Smooth muscle cell (in vitro differentiated cells): ENCODE results near the gene HMCN2. TPM values are rescaled to one million over a fixed set of nuclear protein-coding genes. Genes with fewer than 3 reads are reported as not detected.
"Not testable (repeated sequence)": the region's sequence is repeated elsewhere in the genome, so short reads cannot be mapped to it uniquely, and the experiment has no call there.

ENCODE experiments used
- DNase-seq: peaks from one replicate; lab custom pipeline; 2025; ENCODE audit not compliant: unreplicated experiment; lab: John Stamatoyannopoulos, UW
- H2AFZ ChIP-seq: fragments of 200-600 bp; sonication (generic); 2 replicates; pipeline ENCODE4 v1.6.0; 2016; ENCODE audit warnings: antibody characterized with exemption, low read depth, mild to moderate bottlenecking
- H3F3A ChIP-seq: fragments of 200-600 bp; sonication (generic); 2 replicates; pipeline ENCODE4 v1.6.0; 2017; ENCODE audit warnings: antibody characterized with exemption, low read depth
- H3K27ac ChIP-seq: fragments of 200-600 bp; sonication (generic); 2 replicates; pipeline ENCODE4 v1.5.1; 2016; ENCODE audit warnings: low read depth, mild to moderate bottlenecking
- H3K27me3 ChIP-seq: fragments of 200-600 bp; sonication (generic); 2 replicates; pipeline ENCODE4 v1.6.1; 2016; ENCODE audit warnings: low read depth, mild to moderate bottlenecking
- H3K36me3 ChIP-seq: fragments of 200-600 bp; sonication (generic); 2 replicates; pipeline ENCODE4 v1.5.1; 2016; ENCODE audit warnings: low read depth
- H3K4me1 ChIP-seq: fragments of 200-600 bp; sonication (generic); 2 replicates; pipeline ENCODE4 v1.5.1; 2016; ENCODE audit warnings: low read depth
- H3K4me2 ChIP-seq: fragments of 200-600 bp; sonication (generic); 2 replicates; pipeline ENCODE4 v1.6.0; 2016; ENCODE audit warnings: mild to moderate bottlenecking
- H3K4me3 ChIP-seq: fragments of 200-600 bp; sonication (generic); 2 replicates; pipeline ENCODE4 v1.5.1; 2016; ENCODE audit warnings: mild to moderate bottlenecking
- H3K79me2 ChIP-seq: fragments of 200-600 bp; sonication (generic); 2 replicates; pipeline ENCODE4 v1.6.0; 2016; ENCODE audit warnings: low read depth, mild to moderate bottlenecking
- H3K9ac ChIP-seq: fragments of 200-600 bp; sonication (generic); 2 replicates; pipeline ENCODE4 v1.6.0; 2016; ENCODE audit warnings: low read depth
- H3K9me3 ChIP-seq: fragments of 200-600 bp; sonication (generic); replicated peaks from 2 replicates; pipeline ENCODE4 v1.5.1; 2016; ENCODE audit warnings: low read depth
- H4K20me1 ChIP-seq: fragments of 200-600 bp; sonication (generic); 2 replicates; pipeline ENCODE4 v1.6.0; 2016; ENCODE audit warnings: low read depth
- WGBS: methylation state at CpG from one replicate; pipeline ENCODE4 v1.1.7; 2016; ENCODE audit warnings: low lambda C conversion rate; 5-methylcytosine and 5-hydroxymethylcytosine counted together
- polyA plus RNA-seq: library from polyadenylated mRNA; unstranded; fragments of >200 nt; fragmentation: Nextera tagmentation; extraction: Ambion mirVana; gene quantifications from 2 replicates; pipeline ENCODE4 v1.2.1, GENCODE V29; 2016
- total RNA-seq: library from RNA; depleted of rRNA; stranded (reverse); fragments of >200 nt; gene quantifications from 2 replicates; pipeline ENCODE4 v1.2.3, GENCODE V29; 2014
- TF ChIP-seq, protein P1 (sequence below): fragments of 200-600 bp; sonication (generic); IDR thresholded peaks from 2 replicates; pipeline ENCODE4 v1.5.1; 2017; ENCODE audit warnings: borderline replicate concordance, mild to moderate bottlenecking, antibody characterized with exemption; ENCODE audit not compliant: insufficient read depth, poor library complexity, severe bottlenecking

The HMCN2 gene
- total and polyA plus RNA-seq, 2 experiments from 2014 or later: under 0.01 TPM; not detected in 1

DNA sequence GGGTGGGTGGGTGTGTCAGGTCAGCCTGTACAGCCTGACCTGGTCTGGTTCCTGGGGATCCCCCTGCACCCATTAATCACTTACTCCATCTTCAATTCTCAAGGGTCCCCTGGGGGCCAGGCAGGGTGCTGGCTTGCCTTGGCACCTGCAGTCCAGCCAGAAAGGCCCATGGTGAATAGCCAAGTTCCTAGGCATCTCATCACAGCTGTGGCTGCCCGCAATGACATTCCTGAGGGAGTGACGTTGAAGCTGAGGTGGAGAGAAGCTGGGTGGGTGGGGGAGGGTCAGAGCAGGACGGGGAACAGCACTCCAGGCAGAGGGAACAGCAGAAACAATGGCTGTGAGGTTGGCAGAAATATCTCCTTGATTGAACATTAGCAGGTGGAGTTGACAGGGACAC, 10.6 kb downstream of the HMCN2 start:
- TF ChIP-seq, protein P1, sequence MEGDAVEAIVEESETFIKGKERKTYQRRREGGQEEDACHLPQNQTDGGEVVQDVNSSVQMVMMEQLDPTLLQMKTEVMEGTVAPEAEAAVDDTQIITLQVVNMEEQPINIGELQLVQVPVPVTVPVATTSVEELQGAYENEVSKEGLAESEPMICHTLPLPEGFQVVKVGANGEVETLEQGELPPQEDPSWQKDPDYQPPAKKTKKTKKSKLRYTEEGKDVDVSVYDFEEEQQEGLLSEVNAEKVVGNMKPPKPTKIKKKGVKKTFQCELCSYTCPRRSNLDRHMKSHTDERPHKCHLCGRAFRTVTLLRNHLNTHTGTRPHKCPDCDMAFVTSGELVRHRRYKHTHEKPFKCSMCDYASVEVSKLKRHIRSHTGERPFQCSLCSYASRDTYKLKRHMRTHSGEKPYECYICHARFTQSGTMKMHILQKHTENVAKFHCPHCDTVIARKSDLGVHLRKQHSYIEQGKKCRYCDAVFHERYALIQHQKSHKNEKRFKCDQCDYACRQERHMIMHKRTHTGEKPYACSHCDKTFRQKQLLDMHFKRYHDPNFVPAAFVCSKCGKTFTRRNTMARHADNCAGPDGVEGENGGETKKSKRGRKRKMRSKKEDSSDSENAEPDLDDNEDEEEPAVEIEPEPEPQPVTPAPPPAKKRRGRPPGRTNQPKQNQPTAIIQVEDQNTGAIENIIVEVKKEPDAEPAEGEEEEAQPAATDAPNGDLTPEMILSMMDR: no peak
- Histone ChIP-seq H3F3A (no peaks in the 10 kb centered on the region), H3K9me3 (no peaks in the 10 kb centered on the region), H3K27me3 (peaks cover 4% of the 10 kb centered on the region), H3K4me3 (no peak overlapping the region), H3K79me2 (no peaks in the 10 kb centered on the region), H3K36me3 (no peaks in the 10 kb centered on the region), H3K27ac (no peak overlapping the region), H4K20me1 (no peaks in the 10 kb centered on the region), H2AFZ (no peak overlapping the region), H3K4me2 (no peak overlapping the region), H3K4me1 (no peaks in the 10 kb centered on the region), H3K9ac (no peak overlapping the region)
- 51% methylated on average over 3 of the region's 3 CpGs for WGBS
- DNase-seq: no peak

- H3K27me3 ChIP-seq: peaks cover 4% of the 10 kb centered on the region
- no peak overlapping the region for H3K9ac ChIP-seq
- no peaks in the 10 kb centered on the region for H3K9me3 ChIP-seq
- no peak for DNase-seq
- no peak overlapping the region for H3K4me3 ChIP-seq
- no peaks in the 10 kb centered on the region for H3K79me2 ChIP-seq
- H3K4me1 ChIP-seq: no peaks in the 10 kb centered on the region
- no peaks in the 10 kb centered on the region for H3K36me3 ChIP-seq
- H3K27ac ChIP-seq: no peak overlapping the region
- no peaks in the 10 kb centered on the region for H3F3A ChIP-seq
- H3K4me2 ChIP-seq: no peak overlapping the region
- 94% methylated on average over 11 of the region's 11 CpGs for WGBS
- no peak overlapping the region for H2AFZ ChIP-seq
- TF ChIP-seq, protein P1: no peak
- H4K20me1 ChIP-seq: no peaks in the 10 kb centered on the region
Measured at GRCh38 chr9:130276955-130277354, 11.4 kb downstream of the HMCN2 start.

GRCh38 chr9:130277525-130277924, 12.0 kb downstream of the HMCN2 start:
- WGBS: 100% methylated on average over 1 of the region's 1 CpG
- H3K36me3 ChIP-seq, H3K79me2 ChIP-seq, H3K4me1 ChIP-seq, DNase-seq, H3K4me3 ChIP-seq, H3K4me2 ChIP-seq, H3K27me3 ChIP-seq, H4K20me1 ChIP-seq, H3F3A ChIP-seq, H3K9me3 ChIP-seq, H3K27ac ChIP-seq, H2AFZ ChIP-seq, H3K9ac ChIP-seq: not testable (repeated sequence)

DNA sequence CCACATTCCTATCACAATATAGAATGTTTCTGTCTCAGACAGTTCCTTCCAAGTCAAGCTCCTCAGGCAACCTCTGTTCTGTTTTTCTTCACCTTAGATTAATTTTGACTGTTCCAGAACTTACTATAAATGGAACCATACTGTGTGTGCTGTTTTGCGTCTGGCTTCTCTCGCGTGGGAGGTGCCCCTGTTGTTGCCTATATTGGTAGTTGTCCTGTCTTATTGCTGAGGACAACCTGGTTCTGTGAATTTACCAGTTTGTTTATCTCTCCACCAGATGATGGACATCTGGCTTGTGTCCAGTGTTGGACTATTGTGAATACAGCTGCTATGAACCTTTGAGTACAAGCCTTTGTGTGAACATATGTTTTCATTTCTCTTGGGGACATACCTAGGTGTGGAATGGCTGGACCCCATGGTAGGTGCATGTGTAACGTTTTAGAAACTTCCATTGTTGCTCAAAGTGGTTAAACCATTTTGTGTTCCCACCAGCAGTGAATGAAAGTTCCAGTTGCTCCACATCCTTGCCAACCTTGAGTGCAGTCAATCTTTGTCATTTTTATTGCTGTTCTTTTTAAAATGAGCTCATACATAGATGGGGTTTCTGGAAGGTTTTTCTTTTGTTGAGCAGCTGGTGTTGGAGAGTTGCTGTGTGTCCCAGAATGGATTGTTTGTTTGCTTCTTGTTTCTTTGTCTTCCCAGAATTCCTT, 18.1 kb downstream of the HMCN2 start:
- Histone ChIP-seq H3K27me3 (peaks cover 42% of the 10 kb centered on the region), H3K4me2 (no peak overlapping the region), H3K9me3 (no peaks in the 10 kb centered on the region), H4K20me1 (no peaks in the 10 kb centered on the region), H3K4me1 (no peaks in the 10 kb centered on the region), H2AFZ (no peak overlapping the region), H3K4me3 (no peak overlapping the region), H3K36me3 (no peaks in the 10 kb centered on the region), H3K79me2 (no peaks in the 10 kb centered on the region), H3K27ac (no peak overlapping the region), H3F3A (no peaks in the 10 kb centered on the region), H3K9ac (no peak overlapping the region)
- 86% methylated on average over 4 of the region's 4 CpGs for WGBS
- TF ChIP-seq, protein P1: no peak
- no peak for DNase-seq
